SU-DHL-6 (cell line): Measurements from ENCODE around the gene CHST15.

Source experiments
- H2AFZ ChIP-seq: fragments of 200-600 bp; sonication (generic); 2 replicates; pipeline ENCODE4 v1.6.1; 2014; ENCODE audit warnings: low read depth, mild to moderate bottlenecking, moderate library complexity, mixed read lengths, antibody characterized with exemption, low read length; ENCODE audit not compliant: severe bottlenecking
- H3F3A ChIP-seq: fragments of 200-600 bp; shearing (Covaris generic); 2 replicates; pipeline ENCODE4 v1.6.0; 2016; ENCODE audit warnings: antibody characterized with exemption, mild to moderate bottlenecking; ENCODE audit not compliant: insufficient read depth
- H3K27ac ChIP-seq: fragments of 200-600 bp; sonication (generic); 2 replicates; pipeline ENCODE4 v1.5.1; 2016; ENCODE audit warnings: low read depth, mild to moderate bottlenecking, low read length, moderate library complexity, mixed read lengths
- H3K27me3 ChIP-seq: fragments of 200-600 bp; sonication (generic), shearing (Covaris generic); 2 replicates; pipeline ENCODE4 v1.6.0; 2014; ENCODE audit warnings: mild to moderate bottlenecking, low read length
- H3K36me3 ChIP-seq: fragments of 200-600 bp; sonication (generic); 2 replicates; pipeline ENCODE4 v1.6.1; 2014; ENCODE audit warnings: mild to moderate bottlenecking, low read length, mixed read lengths
- H3K4me2 ChIP-seq: fragments of 300-600, 200-600 bp; shearing (Covaris generic), sonication (generic); 2 replicates; pipeline ENCODE4 v1.6.0; 2014; ENCODE audit warnings: low read length, low read depth, mild to moderate bottlenecking; ENCODE audit not compliant: poor library complexity, severe bottlenecking
- H3K4me3 ChIP-seq: fragments of 200-600 bp; sonication (generic); 2 replicates; pipeline ENCODE4 v1.5.1; 2014; ENCODE audit warnings: antibody characterized with exemption, low read length, mild to moderate bottlenecking, mixed read lengths; ENCODE audit not compliant: insufficient read depth, poor library complexity, severe bottlenecking
- H3K79me2 ChIP-seq: fragments of 200-600 bp; sonication (generic); 2 replicates; pipeline ENCODE4 v1.6.1; 2014; ENCODE audit warnings: mild to moderate bottlenecking, low read length, moderate library complexity; ENCODE audit not compliant: insufficient read depth
- H3K9ac ChIP-seq: fragments of 200-600 bp; sonication (generic); 2 replicates; pipeline ENCODE4 v1.7.0; 2014; ENCODE audit warnings: mild to moderate bottlenecking, low read length
- H3K9me2 ChIP-seq: fragments of 200-600 bp; sonication (generic); replicated peaks from 2 replicates; pipeline ENCODE4 v1.6.1; 2014; ENCODE audit warnings: low read length; ENCODE audit not compliant: insufficient read depth
- H3K9me3 ChIP-seq: fragments of 200-600 bp; sonication (generic); 2 replicates; pipeline ENCODE4 v1.6.1; 2014; ENCODE audit warnings: low read length, mixed read lengths; ENCODE audit not compliant: insufficient read depth
- H4K20me1 ChIP-seq: fragments of 200-600 bp; sonication (generic); 2 replicates; pipeline ENCODE4 v1.6.1; 2014; ENCODE audit warnings: low read depth, mild to moderate bottlenecking, antibody characterized with exemption, low read length, moderate library complexity, mixed read lengths
- EZH2phosphoT487 ChIP-seq: fragments of 200-600 bp; sonication (generic), shearing (Covaris generic); conservative IDR thresholded peaks from 2 replicates; pipeline ENCODE4 v1.6.1; 2018; ENCODE audit warnings: mild to moderate bottlenecking, antibody characterized with exemption, low read length, moderate library complexity, mixed read lengths
- TF ChIP-seq, protein P1 (sequence below): fragments of 200-600 bp; sonication (generic); IDR thresholded peaks from one replicate; pipeline ENCODE4 v1.5.1; 2017; ENCODE audit warnings: antibody characterized with exemption, mild to moderate bottlenecking, low read length, moderate library complexity; ENCODE audit not compliant: insufficient read depth, poor library complexity, severe bottlenecking

CHST15 gene

DNA sequence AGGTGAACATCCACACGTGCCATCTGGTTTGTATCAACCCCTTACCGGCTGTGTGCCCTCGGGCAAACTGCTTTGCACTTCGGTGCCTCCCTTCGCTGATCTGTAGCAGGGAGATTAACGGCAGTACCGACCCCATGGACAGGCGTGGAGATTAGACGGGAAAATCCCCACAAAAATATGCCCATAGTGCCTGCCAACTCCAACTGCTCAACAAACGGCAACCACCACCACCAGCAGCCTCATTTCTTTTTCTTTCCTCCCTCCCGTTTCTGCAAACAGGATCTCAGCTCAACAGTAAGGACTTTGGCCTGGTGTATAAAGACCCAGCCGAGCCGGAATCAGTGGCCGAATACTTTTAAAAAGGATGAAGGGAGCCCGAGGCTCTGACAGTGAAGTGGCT is 31.0 kb downstream of the CHST15 start:
- Histone ChIP-seq H2AFZ (no peak overlapping the region), H3K79me2 (no peaks in the 10 kb centered on the region; the same call in 1 of the 2 replicates), H3K4me2 (no peak overlapping the region), H3F3A (peaks cover 28% of the 10 kb centered on the region), H3K4me3 (no peak overlapping the region), H3K9me3 (no peaks in the 10 kb centered on the region), H3K36me3 (no peaks in the 10 kb centered on the region), H3K9me2 (no peaks in the 10 kb centered on the region), H4K20me1 (no peaks in the 10 kb centered on the region), H3K27me3 (no peaks in the 10 kb centered on the region), H3K27ac (no peak overlapping the region), H3K9ac (no peak overlapping the region)
- TF ChIP-seq EZH2phosphoT487, result no peak
- TF ChIP-seq, protein P1, sequence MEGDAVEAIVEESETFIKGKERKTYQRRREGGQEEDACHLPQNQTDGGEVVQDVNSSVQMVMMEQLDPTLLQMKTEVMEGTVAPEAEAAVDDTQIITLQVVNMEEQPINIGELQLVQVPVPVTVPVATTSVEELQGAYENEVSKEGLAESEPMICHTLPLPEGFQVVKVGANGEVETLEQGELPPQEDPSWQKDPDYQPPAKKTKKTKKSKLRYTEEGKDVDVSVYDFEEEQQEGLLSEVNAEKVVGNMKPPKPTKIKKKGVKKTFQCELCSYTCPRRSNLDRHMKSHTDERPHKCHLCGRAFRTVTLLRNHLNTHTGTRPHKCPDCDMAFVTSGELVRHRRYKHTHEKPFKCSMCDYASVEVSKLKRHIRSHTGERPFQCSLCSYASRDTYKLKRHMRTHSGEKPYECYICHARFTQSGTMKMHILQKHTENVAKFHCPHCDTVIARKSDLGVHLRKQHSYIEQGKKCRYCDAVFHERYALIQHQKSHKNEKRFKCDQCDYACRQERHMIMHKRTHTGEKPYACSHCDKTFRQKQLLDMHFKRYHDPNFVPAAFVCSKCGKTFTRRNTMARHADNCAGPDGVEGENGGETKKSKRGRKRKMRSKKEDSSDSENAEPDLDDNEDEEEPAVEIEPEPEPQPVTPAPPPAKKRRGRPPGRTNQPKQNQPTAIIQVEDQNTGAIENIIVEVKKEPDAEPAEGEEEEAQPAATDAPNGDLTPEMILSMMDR, result no peak

- Histone ChIP-seq H3K9me3 (no peaks in the 10 kb centered on the region), H3K4me2 (no peak overlapping the region), H3K79me2 (no peaks in the 10 kb centered on the region), H3K4me3 (no peak overlapping the region), H3K9ac (no peak overlapping the region), H3K9me2 (no peaks in the 10 kb centered on the region), H2AFZ (no peak overlapping the region), H4K20me1 (no peaks in the 10 kb centered on the region), H3K27ac (no peak overlapping the region), H3K36me3 (no peaks in the 10 kb centered on the region), H3K27me3 (no peaks in the 10 kb centered on the region), H3F3A (peaks cover 22% of the 10 kb centered on the region)
- TF ChIP-seq, protein P1, result no peak
- TF ChIP-seq EZH2phosphoT487, result no peak
Measured at GRCh38 chr10:124061030-124061429, 32.4 kb downstream of the CHST15 start.

DNA sequence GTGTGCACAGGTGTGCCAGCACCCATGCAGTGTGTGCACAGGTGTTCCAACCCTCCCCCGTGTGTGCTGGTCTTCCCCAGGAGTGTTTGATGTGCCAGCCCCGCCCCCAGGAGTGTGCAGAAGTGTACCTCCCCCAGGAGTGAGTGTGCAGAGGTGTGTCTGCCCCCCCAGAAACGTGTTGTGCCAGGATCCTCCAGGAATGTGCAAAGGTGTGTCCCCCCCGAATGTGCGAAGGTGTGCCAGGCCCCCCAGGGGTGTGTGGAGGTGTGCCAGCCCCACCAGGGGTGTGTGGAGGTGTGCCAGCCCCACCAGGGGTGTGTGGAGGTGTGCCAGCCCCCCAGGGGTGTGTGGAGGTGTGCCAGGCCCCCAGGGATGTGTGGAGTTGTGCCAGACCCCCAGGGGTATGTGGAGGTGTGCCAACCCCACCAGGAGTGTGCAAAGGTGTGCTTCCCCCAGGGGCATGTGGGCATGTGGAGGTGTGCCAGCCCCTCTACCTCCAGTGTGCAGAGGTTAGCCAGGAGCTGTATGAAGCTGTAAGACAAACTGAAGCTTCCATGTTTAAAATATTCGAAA is 33.2 kb downstream of the CHST15 start:
- TF ChIP-seq, protein P1, result no peak
- no peak for TF ChIP-seq EZH2phosphoT487
- Histone ChIP-seq H3K79me2 (no peaks in the 10 kb centered on the region), H3K9me3 (no peaks in the 10 kb centered on the region), H3K4me3 (no peak overlapping the region), H4K20me1 (no peaks in the 10 kb centered on the region), H3F3A (peaks cover 14% of the 10 kb centered on the region), H2AFZ (no peak overlapping the region), H3K4me2 (no peak overlapping the region), H3K36me3 (no peaks in the 10 kb centered on the region), H3K27me3 (no peaks in the 10 kb centered on the region), H3K9ac (no peak overlapping the region), H3K9me2 (no peaks in the 10 kb centered on the region), H3K27ac (no peak overlapping the region)
